ENCODE results near the gene KIFAP3. TPM values are rescaled to one million over a fixed set of nuclear protein-coding genes. Genes with fewer than 3 reads are reported as not detected.
"Not testable (repeated sequence)": the region's sequence is repeated elsewhere in the genome, so short reads cannot be mapped to it uniquely, and the experiment has no call there.

Gene KIFAP3
- total and polyA plus RNA-seq, 12 donors = 16.5 to 84.0 (median 54.0) TPM

GRCh38 chr1:170086399-170087032, 12.0 kb upstream of the KIFAP3 start:
- DNase-seq (no peak), ATAC-seq (no peak)
- Histone ChIP-seq H3K27ac (no peak overlapping the region), H3K27me3 (no peaks in the 10 kb centered on the region), H3K4me1 (no peaks in the 10 kb centered on the region), H3K4me3 (no peak overlapping the region), H3K9me3 (no peaks in the 10 kb centered on the region), H3K36me3 (no peaks in the 10 kb centered on the region)
- no peak for TF ChIP-seq CTCF (IDR thresholded peaks at IDR 0.05)
- 73 to 89% methylated on average over 2 of the region's 2 CpGs for WGBS, 2 donors
- intact Hi-C loops (cut with DNase I) = loop anchor here in 1 of 10 donors (5.0 kb wide), 1 partner anchor 1021 kb away; no protein-coding TSS in a partner anchor

DNA sequence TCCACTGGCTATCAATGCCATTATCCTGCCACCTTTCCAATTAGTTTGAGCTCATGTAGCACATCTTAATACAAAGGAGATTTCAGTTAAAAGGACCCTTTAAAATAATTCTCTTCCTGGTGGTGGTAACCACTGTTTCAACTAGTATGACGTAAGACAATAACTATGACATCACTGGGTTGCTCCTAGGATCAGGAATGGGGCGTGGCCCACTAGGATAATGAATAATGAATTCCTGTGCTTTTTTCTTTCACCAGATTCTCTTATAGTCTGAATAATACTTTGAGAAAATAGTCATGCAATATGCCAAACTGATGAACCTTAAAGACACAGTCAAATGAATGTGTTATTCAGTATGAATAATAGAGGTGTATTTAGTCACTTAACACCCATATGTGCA, 10.6 kb upstream of the KIFAP3 start:
- H3K27me3 ChIP-seq = no peaks in the 10 kb centered on the region
- no peak for TF ChIP-seq CTCF (IDR thresholded peaks at IDR 0.05)
- intact Hi-C loops (cut with DNase I) = loop anchor here in 1 of 10 donors (5.0 kb wide), 1 partner anchor 1022 kb away; no protein-coding TSS in a partner anchor
- no peaks in the 10 kb centered on the region for H3K36me3 ChIP-seq
- H3K9me3 ChIP-seq = no peaks in the 10 kb centered on the region
- H3K4me3 ChIP-seq = no peak overlapping the region
- DNase-seq (no peak), ATAC-seq (no peak)
- H3K27ac ChIP-seq = no peak overlapping the region
- WGBS, 2 donors = 77 to 85% methylated on average over 2 of the region's 2 CpGs
- no peaks in the 10 kb centered on the region for H3K4me1 ChIP-seq

DNA sequence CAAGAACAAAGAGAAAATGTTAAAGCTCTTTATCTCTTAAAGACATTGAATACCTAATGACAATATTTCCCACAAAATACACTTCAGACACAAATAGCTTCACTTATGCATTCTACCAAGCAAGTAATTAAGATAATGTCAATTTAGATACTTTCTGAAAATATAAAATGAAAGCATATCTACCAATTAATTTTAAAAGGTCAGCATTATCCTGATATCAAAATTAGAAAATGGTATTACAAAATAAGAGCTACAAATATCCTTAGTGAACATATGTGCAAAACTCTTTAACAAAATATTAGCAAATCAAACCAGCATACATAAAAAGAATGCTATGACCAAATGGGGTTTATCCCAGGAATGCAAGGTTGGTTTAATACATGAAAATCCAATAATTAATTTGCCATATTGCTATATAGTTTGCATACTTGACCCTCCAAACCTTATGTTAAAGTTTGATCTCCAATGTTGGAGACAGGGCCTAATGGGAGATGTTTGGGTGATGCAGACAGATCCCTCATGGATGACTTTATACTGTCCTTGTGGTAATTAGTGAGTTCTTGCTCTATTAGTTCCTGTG, 4.2 kb upstream of the KIFAP3 start:
- no peak for TF ChIP-seq CTCF (IDR thresholded peaks at IDR 0.05)
- Histone ChIP-seq H3K27me3 (no peaks in the 10 kb centered on the region), H3K36me3 (no peaks in the 10 kb centered on the region), H3K27ac (no peak overlapping the region), H3K4me3 (no peak overlapping the region), H3K9me3 (peaks cover 0 to 21% (median 12%) of the 10 kb centered on the region in 11 donors), H3K4me1 (peaks cover 0 to 16% (median 10%) of the 10 kb centered on the region in 9 donors)
- no peak for ATAC-seq
- intact Hi-C loops (cut with DNase I) = loop anchor here in 5 of 10 donors (5.0 to 10.0 kb wide), 8 partner anchors 64 to 456 kb away; partner anchors contain the start of genes GORAB (in 3 of the 5), NTMT2 (in 2 of the 5) and SCYL3 (in 1 of the 5)
- no peak for DNase-seq

DNA sequence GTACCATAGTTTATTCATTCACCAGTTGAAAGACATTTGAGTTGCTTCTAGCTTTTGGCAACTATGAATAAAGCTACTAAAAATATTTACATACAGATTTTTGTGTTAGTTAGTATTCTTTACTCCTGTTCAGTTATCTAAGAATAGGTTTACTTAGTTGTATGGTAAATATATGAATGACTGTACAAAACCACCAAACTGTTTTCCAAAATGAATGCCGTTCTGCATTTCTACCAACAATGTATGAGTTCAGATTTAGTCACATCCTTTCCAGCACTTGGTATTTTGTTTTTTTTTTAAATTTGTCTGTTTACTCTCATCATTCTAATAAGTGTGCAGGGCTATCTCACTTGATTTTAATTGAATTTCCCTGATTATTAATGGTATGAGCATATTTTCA, 3.4 kb upstream of the KIFAP3 start:
- H3K4me1 ChIP-seq = peaks cover 0 to 24% (median 17%) of the 10 kb centered on the region in 9 donors
- no peak for TF ChIP-seq CTCF (IDR thresholded peaks at IDR 0.05)
- H3K9me3 ChIP-seq = peaks cover 0 to 21% (median 12%) of the 10 kb centered on the region in 11 donors
- 94 to 95% methylated on average over 1 of the region's 1 CpG for WGBS, 2 donors
- intact Hi-C loops (cut with DNase I) = loop anchor here in 5 of 10 donors (5.0 to 10.0 kb wide), 8 partner anchors 64 to 457 kb away; partner anchors contain the start of genes GORAB (in 3 of the 5), NTMT2 (in 2 of the 5) and SCYL3 (in 1 of the 5)
- no peaks in the 10 kb centered on the region for H3K27me3 ChIP-seq
- H3K27ac ChIP-seq = no peak overlapping the region
- no peaks in the 10 kb centered on the region for H3K36me3 ChIP-seq
- ATAC-seq (no peak), DNase-seq (no peak)
- H3K4me3 ChIP-seq = no peak overlapping the region

GRCh38 chr1:170076952-170077351, 2.5 kb upstream of the KIFAP3 start:
- H3K27ac ChIP-seq, H3K4me3 ChIP-seq, ATAC-seq, H3K27me3 ChIP-seq, DNase-seq, H3K36me3 ChIP-seq: not testable (repeated sequence)
- Histone ChIP-seq H3K4me1 (peaks cover 0 to 33% (median 26%) of the 10 kb centered on the region in 9 donors), H3K9me3 (peaks cover 0 to 21% (median 12%) of the 10 kb centered on the region in 11 donors)
- WGBS, 2 donors = 89 to 91% methylated on average over 5 of the region's 5 CpGs
- intact Hi-C loops (cut with DNase I) = loop anchor here in 5 of 10 donors (5.0 to 10.0 kb wide), 8 partner anchors 65 to 458 kb away; partner anchors contain the start of genes GORAB (in 3 of the 5), NTMT2 (in 2 of the 5) and SCYL3 (in 1 of the 5)
